Bronchial epithelial cell (primary cell): Measurements from ENCODE around the gene POGZ. TPM values are rescaled to one million over a fixed set of nuclear protein-coding genes. Genes with fewer than 3 reads are reported as not detected.

Experiments used
- DNase-seq: peaks from one replicate; pipeline ENCODE4 v3.0.0-alpha.2; 2010; ENCODE audit warnings: low read depth
- FAIRE-seq: peaks from 2 replicates; lab custom pipeline; 2011; peaks lifted over from hg19 to GRCh38; lab: Jason Lieb, UNC
- H3K27me3 ChIP-seq: 2 replicates; pipeline ENCODE4 v1.5.1; 2011; ENCODE audit warnings: low read length; ENCODE audit not compliant: control insufficient read depth, insufficient read depth
- H3K36me3 ChIP-seq: 2 replicates; pipeline ENCODE4 v1.5.1; 2011; ENCODE audit warnings: low read length; ENCODE audit not compliant: control insufficient read depth, insufficient read depth
- H3K4me3 ChIP-seq: 2 replicates; pipeline ENCODE4 v1.5.1; 2011; ENCODE audit warnings: mild to moderate bottlenecking, low read depth, low read length, control low read depth
- total RNA-seq: library from RNA; depleted of rRNA; stranded (reverse); fragments of >200 nt; gene quantifications from 2 replicates; pipeline ENCODE4 v1.2.1, GENCODE V29; 2014
- TF ChIP-seq, protein P1 (sequence below): IDR thresholded peaks from 2 replicates; pipeline ENCODE4 v1.5.1; 2011; ENCODE audit warnings: mild to moderate bottlenecking, moderate library complexity, low read length, control low read depth, inconsistent platforms; ENCODE audit not compliant: insufficient read depth, severe bottlenecking

Gene POGZ, protein sequence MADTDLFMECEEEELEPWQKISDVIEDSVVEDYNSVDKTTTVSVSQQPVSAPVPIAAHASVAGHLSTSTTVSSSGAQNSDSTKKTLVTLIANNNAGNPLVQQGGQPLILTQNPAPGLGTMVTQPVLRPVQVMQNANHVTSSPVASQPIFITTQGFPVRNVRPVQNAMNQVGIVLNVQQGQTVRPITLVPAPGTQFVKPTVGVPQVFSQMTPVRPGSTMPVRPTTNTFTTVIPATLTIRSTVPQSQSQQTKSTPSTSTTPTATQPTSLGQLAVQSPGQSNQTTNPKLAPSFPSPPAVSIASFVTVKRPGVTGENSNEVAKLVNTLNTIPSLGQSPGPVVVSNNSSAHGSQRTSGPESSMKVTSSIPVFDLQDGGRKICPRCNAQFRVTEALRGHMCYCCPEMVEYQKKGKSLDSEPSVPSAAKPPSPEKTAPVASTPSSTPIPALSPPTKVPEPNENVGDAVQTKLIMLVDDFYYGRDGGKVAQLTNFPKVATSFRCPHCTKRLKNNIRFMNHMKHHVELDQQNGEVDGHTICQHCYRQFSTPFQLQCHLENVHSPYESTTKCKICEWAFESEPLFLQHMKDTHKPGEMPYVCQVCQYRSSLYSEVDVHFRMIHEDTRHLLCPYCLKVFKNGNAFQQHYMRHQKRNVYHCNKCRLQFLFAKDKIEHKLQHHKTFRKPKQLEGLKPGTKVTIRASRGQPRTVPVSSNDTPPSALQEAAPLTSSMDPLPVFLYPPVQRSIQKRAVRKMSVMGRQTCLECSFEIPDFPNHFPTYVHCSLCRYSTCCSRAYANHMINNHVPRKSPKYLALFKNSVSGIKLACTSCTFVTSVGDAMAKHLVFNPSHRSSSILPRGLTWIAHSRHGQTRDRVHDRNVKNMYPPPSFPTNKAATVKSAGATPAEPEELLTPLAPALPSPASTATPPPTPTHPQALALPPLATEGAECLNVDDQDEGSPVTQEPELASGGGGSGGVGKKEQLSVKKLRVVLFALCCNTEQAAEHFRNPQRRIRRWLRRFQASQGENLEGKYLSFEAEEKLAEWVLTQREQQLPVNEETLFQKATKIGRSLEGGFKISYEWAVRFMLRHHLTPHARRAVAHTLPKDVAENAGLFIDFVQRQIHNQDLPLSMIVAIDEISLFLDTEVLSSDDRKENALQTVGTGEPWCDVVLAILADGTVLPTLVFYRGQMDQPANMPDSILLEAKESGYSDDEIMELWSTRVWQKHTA (N-terminal part only)
- 6.6 and 10.2 TPM in 2 replicates for total RNA-seq

DNA sequence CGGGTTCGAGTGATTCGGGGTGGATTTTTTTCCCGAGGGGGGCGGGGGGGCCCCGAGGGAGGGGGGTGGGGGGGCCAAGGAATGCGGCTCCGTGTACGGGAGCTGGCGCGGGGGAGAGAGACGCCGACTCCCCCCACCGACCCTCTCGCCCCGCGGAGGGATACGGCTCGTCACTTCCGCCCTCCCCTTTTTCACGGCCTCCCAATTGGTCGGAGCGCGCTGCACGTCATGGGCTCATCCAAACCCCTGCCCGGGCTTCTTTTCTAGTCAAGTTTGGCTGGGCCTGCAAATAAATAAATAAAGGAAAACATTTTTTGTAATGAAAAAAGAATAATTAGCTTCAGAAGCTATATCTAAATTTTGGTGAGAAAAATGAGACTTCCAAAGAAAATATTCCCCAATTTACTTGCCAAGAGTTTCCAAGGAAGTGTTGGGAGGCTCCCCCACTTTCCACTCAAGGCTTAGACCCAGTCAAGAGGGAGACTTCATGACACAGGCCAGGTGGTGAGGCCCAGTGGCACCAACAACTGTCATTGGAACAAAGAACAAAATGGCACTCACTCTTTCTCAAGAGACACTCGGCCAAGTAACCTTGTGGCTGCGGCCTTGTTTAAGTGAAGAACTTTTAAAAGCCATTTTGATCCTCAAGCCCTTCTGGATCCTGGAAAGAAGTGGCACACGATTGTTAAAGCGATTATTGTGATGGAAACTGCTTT lies at the start of gene POGZ:
Gene POGZ (minus strand): TSS at position 164 of the 716 bp plus-strand sequence. CDS start 17,290 bp downstream, outside the sequence.
- peak; percentile 74 for DNase-seq
- TF ChIP-seq, protein P1, sequence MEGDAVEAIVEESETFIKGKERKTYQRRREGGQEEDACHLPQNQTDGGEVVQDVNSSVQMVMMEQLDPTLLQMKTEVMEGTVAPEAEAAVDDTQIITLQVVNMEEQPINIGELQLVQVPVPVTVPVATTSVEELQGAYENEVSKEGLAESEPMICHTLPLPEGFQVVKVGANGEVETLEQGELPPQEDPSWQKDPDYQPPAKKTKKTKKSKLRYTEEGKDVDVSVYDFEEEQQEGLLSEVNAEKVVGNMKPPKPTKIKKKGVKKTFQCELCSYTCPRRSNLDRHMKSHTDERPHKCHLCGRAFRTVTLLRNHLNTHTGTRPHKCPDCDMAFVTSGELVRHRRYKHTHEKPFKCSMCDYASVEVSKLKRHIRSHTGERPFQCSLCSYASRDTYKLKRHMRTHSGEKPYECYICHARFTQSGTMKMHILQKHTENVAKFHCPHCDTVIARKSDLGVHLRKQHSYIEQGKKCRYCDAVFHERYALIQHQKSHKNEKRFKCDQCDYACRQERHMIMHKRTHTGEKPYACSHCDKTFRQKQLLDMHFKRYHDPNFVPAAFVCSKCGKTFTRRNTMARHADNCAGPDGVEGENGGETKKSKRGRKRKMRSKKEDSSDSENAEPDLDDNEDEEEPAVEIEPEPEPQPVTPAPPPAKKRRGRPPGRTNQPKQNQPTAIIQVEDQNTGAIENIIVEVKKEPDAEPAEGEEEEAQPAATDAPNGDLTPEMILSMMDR: no peak
- no peaks in the 10 kb centered on the region for H3K27me3 ChIP-seq
- FAIRE-seq: no peak
- no peaks in the 10 kb centered on the region for H3K36me3 ChIP-seq
- H3K4me3 ChIP-seq: peak within 1 kb of the TSS; percentile 59

DNA sequence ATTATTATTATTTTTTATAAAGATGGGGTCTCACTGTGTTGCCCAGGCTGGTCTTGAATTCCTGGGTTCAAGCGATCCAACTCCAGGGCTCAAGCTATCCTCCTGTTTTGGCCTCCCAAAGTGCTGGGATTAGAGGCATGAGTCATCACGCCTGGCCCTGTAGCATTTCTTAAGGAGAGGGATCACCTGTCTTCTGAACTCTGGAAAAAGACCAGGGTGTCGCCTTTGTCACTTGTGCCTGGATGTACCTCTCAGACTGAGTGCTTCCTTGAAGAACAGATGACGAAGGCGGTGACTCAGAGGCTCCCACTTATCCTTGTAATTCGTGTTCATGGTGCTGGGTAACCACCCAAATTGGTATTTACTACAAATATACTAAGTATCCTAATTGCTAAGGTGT lies 49.5 kb upstream of the POGZ start:
- peak; percentile 53 for DNase-seq
- H3K27me3 ChIP-seq: no peaks in the 10 kb centered on the region
- TF ChIP-seq, protein P1: no peak
- FAIRE-seq: no peak
- H3K36me3 ChIP-seq: no peaks in the 10 kb centered on the region
- H3K4me3 ChIP-seq: no peak overlapping the region

DNA sequence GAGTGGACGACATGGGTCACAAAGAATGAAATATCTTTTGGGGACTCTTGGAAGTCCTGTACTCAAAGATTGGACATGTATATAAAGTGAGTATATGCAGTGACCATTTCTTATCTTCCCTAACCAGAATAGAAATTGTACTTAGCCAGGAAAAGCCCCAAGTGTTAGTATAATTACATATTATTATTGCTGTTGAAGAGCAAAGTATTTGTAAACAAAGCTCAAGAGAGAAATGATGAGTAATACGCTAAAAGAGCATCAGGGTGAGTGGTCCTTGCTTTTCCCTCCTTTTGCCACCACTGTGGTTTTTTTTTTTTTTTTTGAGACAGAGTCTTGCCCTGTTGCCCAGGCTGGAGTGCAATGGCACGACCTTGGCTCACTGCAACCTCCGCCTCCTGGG lies 45.5 kb upstream of the POGZ start:
- no peaks in the 10 kb centered on the region for H3K27me3 ChIP-seq
- no peaks in the 10 kb centered on the region for H3K36me3 ChIP-seq
- DNase-seq: no peak
- no peak for FAIRE-seq
- TF ChIP-seq, protein P1: no peak
- no peak overlapping the region for H3K4me3 ChIP-seq

DNA sequence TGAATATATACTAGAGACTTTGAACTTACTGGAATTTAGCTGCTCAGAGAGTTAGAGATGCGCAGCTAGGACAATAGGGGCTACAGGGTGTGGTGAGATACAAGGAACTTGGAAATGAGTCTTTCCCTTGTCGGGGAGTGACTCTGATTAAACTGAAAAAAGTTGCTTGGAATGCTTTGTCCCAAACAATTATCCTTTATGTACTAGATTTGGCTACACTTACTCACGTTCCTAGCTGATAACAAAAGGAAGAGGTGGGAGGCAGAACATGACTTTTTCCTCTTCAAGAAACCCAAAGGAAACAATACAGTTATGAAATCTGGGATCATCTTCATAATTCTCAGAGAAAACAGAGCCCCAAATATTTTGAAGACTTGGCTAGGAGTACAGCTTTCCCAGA lies 45.0 kb upstream of the POGZ start:
- FAIRE-seq (no peak), DNase-seq (no peak)
- Histone ChIP-seq H3K36me3 (no peaks in the 10 kb centered on the region), H3K4me3 (no peak overlapping the region), H3K27me3 (no peaks in the 10 kb centered on the region)
- TF ChIP-seq, protein P1: no peak
